Measurements from ENCODE around the gene ENPP3. TPM values are rescaled to one million over a fixed set of nuclear protein-coding genes. Genes with fewer than 3 reads are reported as not detected.
A peak's percentile ranks its signal among the peaks of the same experiment; 100 is the strongest.

The ENPP3 gene
- total RNA-seq, 4 donors from 2014 or later = 0.66 to 5.3 (median 1.3) TPM

- Histone ChIP-seq H3K9me3 (no peaks in the 10 kb centered on the region), H3K36me3 (no peaks in the 10 kb centered on the region), H3K4me3 (no peak overlapping the region), H3K27ac (peak overlapping the region; percentile 15 to 82 (median 39)), H3K4me1 (peaks cover 0 to 38% (median 7%) of the 10 kb centered on the region in 4 donors), H3K27me3 (no peaks in the 10 kb centered on the region)
- TF ChIP-seq EP300 (IDR thresholded peaks at IDR 0.05) (no peak), POLR2A (IDR thresholded peaks at IDR 0.05) (no peak)
- TF ChIP-seq, protein P1, sequence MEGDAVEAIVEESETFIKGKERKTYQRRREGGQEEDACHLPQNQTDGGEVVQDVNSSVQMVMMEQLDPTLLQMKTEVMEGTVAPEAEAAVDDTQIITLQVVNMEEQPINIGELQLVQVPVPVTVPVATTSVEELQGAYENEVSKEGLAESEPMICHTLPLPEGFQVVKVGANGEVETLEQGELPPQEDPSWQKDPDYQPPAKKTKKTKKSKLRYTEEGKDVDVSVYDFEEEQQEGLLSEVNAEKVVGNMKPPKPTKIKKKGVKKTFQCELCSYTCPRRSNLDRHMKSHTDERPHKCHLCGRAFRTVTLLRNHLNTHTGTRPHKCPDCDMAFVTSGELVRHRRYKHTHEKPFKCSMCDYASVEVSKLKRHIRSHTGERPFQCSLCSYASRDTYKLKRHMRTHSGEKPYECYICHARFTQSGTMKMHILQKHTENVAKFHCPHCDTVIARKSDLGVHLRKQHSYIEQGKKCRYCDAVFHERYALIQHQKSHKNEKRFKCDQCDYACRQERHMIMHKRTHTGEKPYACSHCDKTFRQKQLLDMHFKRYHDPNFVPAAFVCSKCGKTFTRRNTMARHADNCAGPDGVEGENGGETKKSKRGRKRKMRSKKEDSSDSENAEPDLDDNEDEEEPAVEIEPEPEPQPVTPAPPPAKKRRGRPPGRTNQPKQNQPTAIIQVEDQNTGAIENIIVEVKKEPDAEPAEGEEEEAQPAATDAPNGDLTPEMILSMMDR (IDR thresholded peaks at IDR 0.05) = no peak
- 74 to 76% methylated on average over 4 of the region's 4 CpGs for WGBS, 2 donors
- DNase-seq (ENCODE audit: low spot score in 2 of 2) = no peak
These were observed 128.7 kb downstream of the ENPP3 start for GRCh38 chr6:131765804-131766135.

DNA sequence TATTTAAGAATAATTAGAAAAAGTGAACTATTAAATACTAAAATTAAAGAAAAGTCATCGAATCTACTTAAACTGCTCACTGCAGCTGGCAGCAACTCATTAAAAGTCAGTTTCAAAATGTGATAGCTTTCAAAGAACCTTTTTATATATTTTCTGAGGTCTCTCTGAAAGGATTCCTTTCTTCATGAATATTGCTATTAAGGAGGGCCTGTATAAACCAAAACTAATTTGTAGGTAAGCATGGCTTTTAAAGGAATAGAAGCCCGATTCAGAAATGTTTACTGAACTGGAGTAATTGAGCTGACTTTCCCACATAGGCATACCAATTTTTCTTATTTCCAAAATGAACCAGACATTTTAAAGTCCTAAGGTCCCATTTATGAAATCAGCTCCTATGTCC, 129.5 kb downstream of the ENPP3 start:
- TF ChIP-seq, protein P1 (IDR thresholded peaks at IDR 0.05) = no peak
- no peak for TF ChIP-seq POLR2A (IDR thresholded peaks at IDR 0.05)
- peaks cover 0 to 39% (median 7%) of the 10 kb centered on the region in 4 donors for H3K4me1 ChIP-seq
- no peak overlapping the region for H3K4me3 ChIP-seq
- H3K27me3 ChIP-seq = no peaks in the 10 kb centered on the region
- H3K36me3 ChIP-seq = no peaks in the 10 kb centered on the region
- peak overlapping the region in 1 of 4 donors; percentile 82 for H3K27ac ChIP-seq
- 56 to 62% methylated on average over 2 of the region's 2 CpGs for WGBS, 2 donors
- no peak for DNase-seq (ENCODE audit: low spot score in 2 of 2)
- no peaks in the 10 kb centered on the region for H3K9me3 ChIP-seq

- no peak for TF ChIP-seq EP300 (IDR thresholded peaks at IDR 0.05)
- TF ChIP-seq POLR2A (IDR thresholded peaks at IDR 0.05) = no peak
- TF ChIP-seq, protein P1 (IDR thresholded peaks at IDR 0.05) = no peak
- Histone ChIP-seq H3K27me3 (no peaks in the 10 kb centered on the region), H3K27ac (no peak overlapping the region), H3K9me3 (no peaks in the 10 kb centered on the region), H3K4me1 (peaks cover 0 to 40% (median 7%) of the 10 kb centered on the region in 4 donors), H3K4me3 (no peak overlapping the region), H3K36me3 (no peaks in the 10 kb centered on the region)
- 89 to 95% methylated on average over 1 of the region's 1 CpG for WGBS, 2 donors
- DNase-seq (ENCODE audit: low spot score in 2 of 2) = no peak
These were observed 131.9 kb downstream of the ENPP3 start for GRCh38 chr6:131768964-131769363.

DNA sequence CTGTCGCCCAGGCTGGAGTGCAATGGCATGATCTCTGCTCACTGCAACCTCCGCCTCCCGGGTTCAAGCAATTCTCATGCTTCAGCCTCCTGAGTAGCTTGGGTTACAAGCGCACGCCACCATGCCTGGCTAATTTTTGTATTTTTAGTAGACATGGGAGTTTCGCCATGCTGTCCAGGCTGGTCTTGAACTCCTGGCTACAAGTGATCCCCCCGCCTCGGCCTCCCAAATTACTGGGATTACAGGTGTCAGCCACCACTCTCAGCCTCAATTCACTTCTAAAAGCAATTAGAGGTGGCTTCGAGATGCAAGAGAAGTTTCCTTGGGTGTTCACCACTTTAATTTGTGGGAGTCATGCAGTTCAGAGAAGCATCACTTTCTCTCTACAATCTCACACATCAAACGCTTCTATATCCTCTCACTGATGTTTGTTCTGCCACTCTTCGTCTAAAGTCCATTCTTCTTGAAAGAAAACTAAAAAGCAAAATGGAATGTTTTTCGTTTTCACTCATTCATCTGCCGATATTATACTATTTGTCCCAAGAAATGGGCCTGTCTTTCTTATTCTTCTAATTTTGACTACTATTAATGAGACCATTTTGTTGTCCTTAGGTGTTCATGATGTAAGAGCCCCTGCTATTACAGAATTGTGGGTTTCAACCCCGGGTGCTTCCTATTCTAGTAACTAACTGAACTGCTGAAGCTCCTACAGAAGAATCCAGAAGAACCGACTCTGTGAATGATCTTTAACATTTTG, 132.5 kb downstream of the ENPP3 start:
- Histone ChIP-seq H3K36me3 (no peaks in the 10 kb centered on the region), H3K9me3 (no peaks in the 10 kb centered on the region), H3K27ac (no peak overlapping the region), H3K4me3 (no peak overlapping the region), H3K27me3 (no peaks in the 10 kb centered on the region), H3K4me1 (peaks cover 0 to 34% (median 7%) of the 10 kb centered on the region in 4 donors)
- 95 to 96% methylated on average over 15 of the region's 15 CpGs for WGBS, 2 donors
- no peak for DNase-seq (ENCODE audit: low spot score in 2 of 2)
- no peak for TF ChIP-seq POLR2A (IDR thresholded peaks at IDR 0.05)
- TF ChIP-seq, protein P1 (IDR thresholded peaks at IDR 0.05) = no peak
- TF ChIP-seq EP300 (IDR thresholded peaks at IDR 0.05) = no peak

GRCh38 chr6:131770776-131771175, 133.7 kb downstream of the ENPP3 start:
- Histone ChIP-seq H3K27me3 (no peaks in the 10 kb centered on the region), H3K27ac (no peak overlapping the region), H3K4me3 (no peak overlapping the region), H3K9me3 (no peaks in the 10 kb centered on the region), H3K4me1 (peaks cover 0 to 22% (median 3%) of the 10 kb centered on the region in 4 donors), H3K36me3 (no peaks in the 10 kb centered on the region)
- no peak for TF ChIP-seq POLR2A (IDR thresholded peaks at IDR 0.05)
- TF ChIP-seq EP300 (IDR thresholded peaks at IDR 0.05) = no peak
- TF ChIP-seq, protein P1 (IDR thresholded peaks at IDR 0.05) = no peak
- no peak for DNase-seq (ENCODE audit: low spot score in 2 of 2)
- 72 to 73% methylated on average over 1 of the region's 1 CpG for WGBS, 2 donors
